Natural killer cell treated with Interleukin-12 subunit alpha and Interleukin-12 subunit beta and Interleukin-15 and Interleukin-18, amount 100 ng/mL, for 72 hours (primary cell): Measurements from ENCODE around the gene ZFYVE27. TPM values are rescaled to one million over a fixed set of nuclear protein-coding genes. Genes with fewer than 3 reads are reported as not detected.

Source experiments
- ATAC-seq, 2 donors: fragments of 150-1000 bp; cut with Tn5 transposase in 1 of 2; sonication (Bioruptor Pico), chemical (Tn5 transposase) in 1 of 2; 2 replicates each; pipeline ENCODE4 v1.10.0; 2021
- DNase-seq: peaks from one replicate; pipeline ENCODE4 v3.0.0; 2022; ENCODE audit warnings: low spot score
- H3K27ac Mint-ChIP-seq, 2 donors: 1 replicate in 1 of 2; 2 replicates in 1 of 2; pipeline ENCODE4 v1.8.0; 2022; ENCODE audit warnings: mixed read lengths in 2 of 2, mild to moderate bottlenecking in 1 of 2, moderate library complexity in 1 of 2
- H3K27me3 Mint-ChIP-seq, 2 donors: 1 replicate in 1 of 2; 2 replicates in 1 of 2; pipeline ENCODE4 v1.8.0; 2022; ENCODE audit warnings: mixed read lengths in 2 of 2
- H3K36me3 Mint-ChIP-seq: one replicate; pipeline ENCODE4 v1.8.0; 2022; ENCODE audit warnings: mixed read lengths
- H3K4me1 Mint-ChIP-seq, 2 donors: 1 replicate in 1 of 2; 2 replicates in 1 of 2; pipeline ENCODE4 v1.8.0; 2022; ENCODE audit warnings: low read depth in 2 of 2, mixed read lengths in 2 of 2, mild to moderate bottlenecking in 1 of 2
- H3K4me3 Mint-ChIP-seq: one replicate; pipeline ENCODE4 v1.8.0; 2022; ENCODE audit warnings: mixed read lengths
- H3K9me3 Mint-ChIP-seq: 2 replicates; pipeline ENCODE4 v1.8.0; 2022; ENCODE audit warnings: mixed read lengths
- total RNA-seq, 2 donors: library from RNA; stranded (reverse); gene quantifications; one replicate each; pipeline ENCODE4 v1.2.3, GENCODE V29; 2022

The ZFYVE27 gene
- total RNA-seq, 2 donors from 2014 or later = 34.9 to 59.6 TPM

- H3K36me3 Mint-ChIP-seq = no peaks in the 10 kb centered on the region
- no peaks in the 10 kb centered on the region for H3K9me3 Mint-ChIP-seq
- no peak overlapping the region for H3K27ac Mint-ChIP-seq
- H3K4me1 Mint-ChIP-seq = peaks cover 5 to 10% of the 10 kb centered on the region in 2 donors
- no peak for ATAC-seq
- no peak for DNase-seq
- peaks cover 20 to 24% of the 10 kb centered on the region in 2 donors for H3K27me3 Mint-ChIP-seq
- no peak overlapping the region for H3K4me3 Mint-ChIP-seq
Observed at GRCh38 chr10:97774811-97775294, 37.9 kb downstream of the ZFYVE27 start.

- Mint-ChIP-seq H3K9me3 (no peaks in the 10 kb centered on the region), H3K27ac (no peak overlapping the region), H3K4me1 (peaks cover 3 to 6% of the 10 kb centered on the region in 2 donors), H3K27me3 (peaks cover 6 to 7% of the 10 kb centered on the region in 2 donors), H3K36me3 (no peaks in the 10 kb centered on the region), H3K4me3 (no peak overlapping the region)
- ATAC-seq = no peak
- DNase-seq = peak; percentile 28
Observed at GRCh38 chr10:97777143-97777542, 40.2 kb downstream of the ZFYVE27 start.

- Mint-ChIP-seq H3K27ac (no peak overlapping the region), H3K4me1 (peaks cover 0 to 5% of the 10 kb centered on the region in 2 donors), H3K4me3 (no peak overlapping the region), H3K27me3 (peaks cover 0 to 4% of the 10 kb centered on the region in 2 donors), H3K9me3 (no peaks in the 10 kb centered on the region), H3K36me3 (no peaks in the 10 kb centered on the region)
- ATAC-seq (peak in 1 of 2 donors; percentile 17), DNase-seq (peak; percentile 59)
Observed at GRCh38 chr10:97778452-97779302, 41.7 kb downstream of the ZFYVE27 start.

GRCh38 chr10:97779492-97779891 is 42.6 kb downstream of the ZFYVE27 start:
- ATAC-seq (no peak), DNase-seq (no peak)
- H3K4me1 Mint-ChIP-seq = peaks cover 0 to 5% of the 10 kb centered on the region in 2 donors
- H3K9me3 Mint-ChIP-seq = no peaks in the 10 kb centered on the region
- no peaks in the 10 kb centered on the region for H3K36me3 Mint-ChIP-seq
- no peak overlapping the region for H3K27ac Mint-ChIP-seq
- no peak overlapping the region for H3K4me3 Mint-ChIP-seq
- peaks cover 0 to 2% of the 10 kb centered on the region in 2 donors for H3K27me3 Mint-ChIP-seq

DNA sequence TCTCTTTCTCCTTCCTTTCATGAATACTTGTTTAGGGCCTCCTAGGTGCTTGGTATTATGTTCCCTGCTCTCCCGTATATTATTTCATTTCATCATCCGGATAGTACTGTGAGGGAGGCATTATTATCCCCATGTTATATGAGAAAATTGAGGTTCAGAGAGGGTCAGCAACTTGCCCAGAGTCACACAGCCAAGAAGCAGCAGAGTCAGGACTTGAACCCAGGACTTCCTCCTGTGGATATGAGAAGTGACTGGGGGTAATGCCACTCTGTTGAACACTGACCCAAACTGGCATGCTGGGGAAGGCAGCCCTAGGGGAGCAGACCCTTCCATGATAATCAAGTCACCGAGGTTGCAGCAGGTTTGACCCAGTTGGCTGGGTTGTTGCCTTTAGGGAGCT is 43.0 kb downstream of the ZFYVE27 start:
- no peaks in the 10 kb centered on the region for H3K36me3 Mint-ChIP-seq
- H3K4me1 Mint-ChIP-seq = peaks cover 0 to 5% of the 10 kb centered on the region in 2 donors
- ATAC-seq = no peak
- no peaks in the 10 kb centered on the region for H3K9me3 Mint-ChIP-seq
- peaks cover 0 to 2% of the 10 kb centered on the region in 2 donors for H3K27me3 Mint-ChIP-seq
- no peak overlapping the region for H3K4me3 Mint-ChIP-seq
- H3K27ac Mint-ChIP-seq = peak overlapping the region in 1 of 2 donors; percentile 31
- DNase-seq = no peak

DNA sequence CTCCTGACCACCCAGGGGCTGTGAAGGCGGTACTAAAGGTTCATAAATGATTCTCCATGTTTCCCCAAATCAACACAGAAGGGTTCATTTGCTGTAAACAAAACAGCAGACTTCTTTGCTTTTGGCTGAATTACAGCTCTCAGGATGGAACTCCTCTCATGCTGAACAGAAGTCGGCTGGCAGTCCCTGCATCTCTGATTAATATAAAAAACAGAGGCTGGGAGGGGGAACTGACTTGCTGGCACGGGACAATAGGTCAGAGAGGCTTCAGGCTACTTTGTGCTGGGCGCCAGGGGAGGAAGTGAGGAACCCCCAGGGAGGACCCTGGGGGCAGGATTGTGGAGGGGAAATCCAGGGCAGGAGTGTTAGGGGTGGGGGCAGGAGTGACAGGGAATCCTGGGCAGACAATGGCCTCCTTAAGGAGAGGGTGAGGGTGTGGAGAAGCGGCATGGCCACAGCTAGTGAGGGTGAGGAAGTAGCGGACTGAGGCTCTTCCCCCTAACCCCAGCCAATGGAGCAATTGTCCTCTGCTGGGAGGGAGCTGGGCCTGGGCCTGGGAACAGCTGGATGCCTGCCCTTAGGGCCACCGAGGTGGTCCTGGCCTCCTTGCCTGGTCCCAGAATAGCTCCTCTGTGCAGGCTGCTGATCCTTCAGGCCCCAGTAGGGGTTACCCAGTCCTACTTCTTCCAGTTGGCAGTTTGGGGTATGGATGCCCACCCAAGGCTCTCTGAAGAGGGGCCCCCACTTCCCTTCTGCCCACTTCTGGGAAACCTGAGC is 44.1 kb downstream of the ZFYVE27 start:
- no peak overlapping the region for H3K4me3 Mint-ChIP-seq
- peak overlapping the region in 1 of 2 donors; percentile 31 for H3K27ac Mint-ChIP-seq
- H3K4me1 Mint-ChIP-seq = peaks cover 0 to 5% of the 10 kb centered on the region in 2 donors
- ATAC-seq (peak; percentile 30 to 31), DNase-seq (no peak)
- peaks cover 0 to 2% of the 10 kb centered on the region in 2 donors for H3K27me3 Mint-ChIP-seq
- no peaks in the 10 kb centered on the region for H3K9me3 Mint-ChIP-seq
- no peaks in the 10 kb centered on the region for H3K36me3 Mint-ChIP-seq

DNA sequence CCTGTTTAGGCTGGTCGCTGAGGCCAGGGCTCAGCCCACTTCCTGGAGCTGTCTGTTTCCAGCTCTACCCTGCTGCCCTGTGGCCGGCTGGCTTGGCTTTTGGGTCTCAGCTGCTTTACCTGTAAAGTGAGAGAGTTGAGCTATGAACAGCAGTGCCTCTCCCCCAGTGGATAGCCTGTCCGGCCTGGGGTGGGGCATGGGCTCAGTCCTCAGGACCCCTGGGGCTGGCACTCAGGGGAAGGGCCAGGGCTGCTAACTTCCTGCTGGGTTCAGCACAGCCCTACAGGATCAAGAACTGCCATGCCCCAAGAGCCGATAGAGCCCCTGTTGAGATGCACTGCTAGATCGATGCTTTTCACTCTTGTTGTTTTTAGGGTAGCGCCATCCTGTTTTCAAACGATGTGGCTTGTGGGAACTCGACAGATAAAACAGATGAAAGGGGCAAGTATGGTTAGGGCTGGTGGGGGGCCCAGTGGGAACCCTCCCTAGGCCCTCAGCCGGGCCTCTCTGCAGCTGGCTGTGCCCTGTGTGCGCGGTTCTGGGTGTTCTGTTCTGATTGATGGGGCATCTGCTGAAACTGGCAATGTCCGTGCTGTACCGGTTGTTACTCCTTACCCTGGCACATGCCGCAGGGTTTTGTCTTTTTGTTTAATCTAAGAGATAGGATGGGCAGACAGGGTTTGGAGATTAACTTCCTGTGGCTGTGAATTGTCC is 44.8 kb downstream of the ZFYVE27 start:
- Mint-ChIP-seq H3K4me3 (no peak overlapping the region), H3K36me3 (no peaks in the 10 kb centered on the region), H3K27ac (peak overlapping the region in 1 of 2 donors; percentile 35), H3K27me3 (peaks cover 0 to 2% of the 10 kb centered on the region in 2 donors), H3K4me1 (peaks cover 0 to 5% of the 10 kb centered on the region in 2 donors), H3K9me3 (no peaks in the 10 kb centered on the region)
- ATAC-seq = peak; percentile 42 to 50
- no peak for DNase-seq

- no peaks in the 10 kb centered on the region for H3K9me3 Mint-ChIP-seq
- H3K36me3 Mint-ChIP-seq = no peaks in the 10 kb centered on the region
- peaks cover 0 to 2% of the 10 kb centered on the region in 2 donors for H3K27me3 Mint-ChIP-seq
- no peak overlapping the region for H3K27ac Mint-ChIP-seq
- H3K4me1 Mint-ChIP-seq = peaks cover 0 to 5% of the 10 kb centered on the region in 2 donors
- ATAC-seq (no peak), DNase-seq (no peak)
- no peak overlapping the region for H3K4me3 Mint-ChIP-seq
Observed at GRCh38 chr10:97782455-97783228, 45.7 kb downstream of the ZFYVE27 start.

DNA sequence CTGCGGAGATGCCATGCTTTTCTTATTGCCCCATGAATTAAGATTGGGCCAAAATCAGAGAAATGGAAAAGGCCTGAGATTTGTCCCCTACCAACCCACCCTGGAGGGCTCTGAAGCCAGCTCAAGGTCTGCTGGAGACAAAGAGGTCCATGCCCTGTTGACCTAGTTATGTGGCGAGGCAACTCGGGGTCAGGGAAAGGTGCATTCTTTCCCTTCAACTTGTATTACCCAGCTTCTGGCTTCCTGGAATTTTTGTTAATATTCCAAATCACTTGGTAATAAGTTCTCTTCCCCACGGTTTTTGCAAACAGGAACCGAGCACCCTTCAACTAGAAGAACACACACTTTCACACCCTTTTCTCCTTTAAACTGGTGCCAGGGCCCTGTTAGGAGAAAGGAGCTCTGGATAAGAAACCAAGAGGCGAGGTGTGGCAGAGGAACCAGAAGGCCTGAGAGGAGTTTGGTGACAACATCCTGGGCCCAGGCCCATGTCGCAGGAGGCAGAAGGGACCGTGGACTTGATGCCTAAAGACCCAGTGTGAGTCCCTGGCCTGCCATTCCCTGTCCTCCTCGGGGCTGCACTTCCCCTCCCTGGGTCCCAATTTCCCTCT is 47.4 kb downstream of the ZFYVE27 start:
- no peak for ATAC-seq
- Mint-ChIP-seq H3K9me3 (no peaks in the 10 kb centered on the region), H3K27me3 (peaks cover 0 to under 1% of the 10 kb centered on the region in 2 donors), H3K4me1 (peaks cover 0 to 5% of the 10 kb centered on the region in 2 donors), H3K27ac (no peak overlapping the region), H3K4me3 (no peak overlapping the region), H3K36me3 (no peaks in the 10 kb centered on the region)
- DNase-seq = no peak

GRCh38 chr10:97785231-97785630 is 48.3 kb downstream of the ZFYVE27 start:
- peaks cover 0 to 2% of the 10 kb centered on the region in 2 donors for H3K27me3 Mint-ChIP-seq
- H3K27ac Mint-ChIP-seq = no peak overlapping the region
- no peak overlapping the region for H3K4me3 Mint-ChIP-seq
- peaks cover 0 to 5% of the 10 kb centered on the region in 2 donors for H3K4me1 Mint-ChIP-seq
- ATAC-seq (no peak), DNase-seq (no peak)
- no peaks in the 10 kb centered on the region for H3K9me3 Mint-ChIP-seq
- no peaks in the 10 kb centered on the region for H3K36me3 Mint-ChIP-seq

- DNase-seq = no peak
- H3K36me3 Mint-ChIP-seq = no peaks in the 10 kb centered on the region
- no peaks in the 10 kb centered on the region for H3K9me3 Mint-ChIP-seq
- no peak for ATAC-seq
- H3K27me3 Mint-ChIP-seq = peaks cover 0 to 2% of the 10 kb centered on the region in 2 donors
- peaks cover 0 to 5% of the 10 kb centered on the region in 2 donors for H3K4me1 Mint-ChIP-seq
- no peak overlapping the region for H3K27ac Mint-ChIP-seq
- H3K4me3 Mint-ChIP-seq = no peak overlapping the region
Observed at GRCh38 chr10:97785731-97786130, 48.8 kb downstream of the ZFYVE27 start.

DNA sequence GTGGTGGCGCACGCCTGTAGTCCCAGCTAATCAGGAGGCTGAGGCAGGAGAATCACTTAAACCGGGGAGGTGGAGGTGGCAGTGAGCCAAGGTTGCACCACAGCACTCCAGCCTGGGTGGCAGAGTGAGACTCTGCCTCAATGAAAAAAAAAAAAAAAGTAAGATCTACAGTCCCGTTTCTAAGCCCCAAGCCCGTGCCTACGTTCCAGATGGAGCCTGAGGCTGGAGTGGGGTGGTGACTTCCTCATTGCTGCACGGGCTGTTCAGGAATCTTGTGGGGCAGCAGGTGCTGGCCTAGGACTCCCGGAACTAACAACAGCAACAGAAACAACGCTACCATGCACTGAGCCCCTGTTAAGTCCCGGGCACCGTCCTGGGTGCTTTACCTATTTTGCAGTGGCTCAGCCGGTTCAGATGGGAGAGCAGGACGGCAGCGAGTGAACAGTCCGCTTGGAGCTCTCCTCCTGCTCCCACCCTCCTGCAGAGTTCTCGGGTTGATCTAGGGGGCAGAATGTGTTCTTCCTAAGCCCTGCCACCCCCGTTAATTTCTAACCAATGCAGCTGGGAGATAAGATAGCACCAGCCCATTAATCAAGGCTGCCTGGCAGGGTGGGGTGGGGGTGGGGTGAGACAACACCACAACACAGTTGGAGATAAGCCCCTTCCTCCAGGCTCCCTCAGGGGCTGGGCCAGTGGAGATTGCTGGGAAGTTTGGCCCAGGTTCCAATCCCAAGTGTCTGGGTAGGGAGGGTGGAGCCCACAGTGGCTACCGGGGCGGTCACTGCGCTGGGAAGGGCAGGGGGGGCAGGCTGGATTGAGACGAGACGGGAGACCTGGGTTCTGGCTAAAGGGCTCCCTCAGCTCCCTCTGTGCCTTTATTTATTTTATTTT is 51.9 kb downstream of the ZFYVE27 start:
- no peaks in the 10 kb centered on the region for H3K9me3 Mint-ChIP-seq
- ATAC-seq (no peak), DNase-seq (no peak)
- peaks cover 6% of the 10 kb centered on the region in 2 donors for H3K4me1 Mint-ChIP-seq
- no peak overlapping the region for H3K27ac Mint-ChIP-seq
- peaks cover 0 to 2% of the 10 kb centered on the region in 2 donors for H3K27me3 Mint-ChIP-seq
- H3K36me3 Mint-ChIP-seq = no peaks in the 10 kb centered on the region
- H3K4me3 Mint-ChIP-seq = no peak overlapping the region
